ENCODE measurements around the gene PROKR2.

PROKR2 gene

GRCh38 chr20:5279661-5280060 lies 37.1 kb downstream of the PROKR2 start:
- no peak for DNase-seq

GRCh38 chr20:5272268-5272667 lies 44.5 kb downstream of the PROKR2 start:
- DNase-seq = no peak

GRCh38 chr20:5270603-5271002 lies 46.2 kb downstream of the PROKR2 start:
- no peak for DNase-seq

- DNase-seq = no peak
These were observed 48.3 kb downstream of the PROKR2 start for GRCh38 chr20:5268449-5268848.

- no peak for DNase-seq
These were observed 49.7 kb downstream of the PROKR2 start for GRCh38 chr20:5267092-5267491.
